Hematopoietic multipotent progenitor cell (in vitro differentiated cells): ENCODE results near the gene SLC39A11. TPM values are rescaled to one million over a fixed set of nuclear protein-coding genes. Genes with fewer than 3 reads are reported as not detected.
A peak's percentile ranks its signal among the peaks of the same experiment; 100 is the strongest.

ENCODE experiments used
- DNase-seq, 3 donors: peaks; one replicate each; pipeline ENCODE4 v3.0.0-alpha.2; 2011 to 2015; ENCODE audit warnings: low read depth in 2 of 3, low spot score in 2 of 3
- total RNA-seq: library from RNA; depleted of rRNA; stranded (reverse); fragments of >200 nt; gene quantifications from one replicate; pipeline ENCODE4 v1.2.3, GENCODE V29; 2012

SLC39A11 gene
- total RNA-seq, 1 donor: 26.4 TPM

GRCh38 chr17:72706396-72706981 lies 386.0 kb downstream of the SLC39A11 start:
- DNase-seq: no peak

GRCh38 chr17:72705905-72706395 lies 386.5 kb downstream of the SLC39A11 start:
- DNase-seq: no peak

GRCh38 chr17:72702998-72703397 lies 389.5 kb downstream of the SLC39A11 start:
- no peak for DNase-seq

GRCh38 chr17:72702136-72702735 lies 390.3 kb downstream of the SLC39A11 start:
- DNase-seq: no peak

GRCh38 chr17:72700226-72700625 lies 392.3 kb downstream of the SLC39A11 start:
- no peak for DNase-seq

GRCh38 chr17:72699545-72699944 lies 392.9 kb downstream of the SLC39A11 start:
- no peak for DNase-seq

- DNase-seq: no peak
Measured at GRCh38 chr17:72697602-72698146, 394.8 kb downstream of the SLC39A11 start.

GRCh38 chr17:72696721-72697120 lies 395.8 kb downstream of the SLC39A11 start:
- no peak for DNase-seq

- DNase-seq: no peak
Measured at GRCh38 chr17:72696156-72696555, 396.3 kb downstream of the SLC39A11 start.

- no peak for DNase-seq
Measured at GRCh38 chr17:72693956-72694355, 398.5 kb downstream of the SLC39A11 start.

GRCh38 chr17:72693151-72693878 lies 399.2 kb downstream of the SLC39A11 start:
- DNase-seq: no peak

GRCh38 chr17:72692676-72693075 lies 399.8 kb downstream of the SLC39A11 start:
- no peak for DNase-seq

GRCh38 chr17:72691586-72691985 lies 400.9 kb downstream of the SLC39A11 start:
- DNase-seq: no peak

- no peak for DNase-seq
Measured at GRCh38 chr17:72691017-72691416, 401.5 kb downstream of the SLC39A11 start.

- DNase-seq: peak in 1 of 3 donors; percentile 6
Measured at GRCh38 chr17:72687886-72688285, 404.6 kb downstream of the SLC39A11 start.

GRCh38 chr17:72684405-72685020 lies 408.0 kb downstream of the SLC39A11 start:
- no peak for DNase-seq

- no peak for DNase-seq
Measured at GRCh38 chr17:72683506-72684404, 408.7 kb downstream of the SLC39A11 start.

- DNase-seq: no peak
Measured at GRCh38 chr17:72682605-72683004, 409.9 kb downstream of the SLC39A11 start.

- no peak for DNase-seq
Measured at GRCh38 chr17:72681844-72682243, 410.6 kb downstream of the SLC39A11 start.
